ENCODE data around the gene FAM3A.

DNA sequence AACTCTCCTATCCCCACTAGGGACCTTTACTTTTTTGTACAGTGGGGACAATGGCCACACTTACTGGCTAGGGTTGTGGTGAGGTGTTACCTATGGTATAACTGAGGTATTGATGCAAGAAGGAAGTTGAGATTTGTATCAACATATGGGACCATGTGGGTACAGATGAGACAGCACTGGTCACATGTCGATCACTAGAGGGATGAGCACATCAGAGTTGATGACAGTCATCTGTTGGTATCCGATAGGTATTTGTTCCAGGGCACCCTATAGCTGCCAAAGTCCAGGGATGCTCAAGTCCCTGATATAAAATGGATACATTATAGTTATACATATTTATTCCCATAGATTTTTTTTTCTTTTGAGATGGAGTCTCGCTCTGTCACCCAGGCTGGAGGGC, 13.0 kb downstream of the FAM3A start:
- TF ChIP-seq, protein P1, sequence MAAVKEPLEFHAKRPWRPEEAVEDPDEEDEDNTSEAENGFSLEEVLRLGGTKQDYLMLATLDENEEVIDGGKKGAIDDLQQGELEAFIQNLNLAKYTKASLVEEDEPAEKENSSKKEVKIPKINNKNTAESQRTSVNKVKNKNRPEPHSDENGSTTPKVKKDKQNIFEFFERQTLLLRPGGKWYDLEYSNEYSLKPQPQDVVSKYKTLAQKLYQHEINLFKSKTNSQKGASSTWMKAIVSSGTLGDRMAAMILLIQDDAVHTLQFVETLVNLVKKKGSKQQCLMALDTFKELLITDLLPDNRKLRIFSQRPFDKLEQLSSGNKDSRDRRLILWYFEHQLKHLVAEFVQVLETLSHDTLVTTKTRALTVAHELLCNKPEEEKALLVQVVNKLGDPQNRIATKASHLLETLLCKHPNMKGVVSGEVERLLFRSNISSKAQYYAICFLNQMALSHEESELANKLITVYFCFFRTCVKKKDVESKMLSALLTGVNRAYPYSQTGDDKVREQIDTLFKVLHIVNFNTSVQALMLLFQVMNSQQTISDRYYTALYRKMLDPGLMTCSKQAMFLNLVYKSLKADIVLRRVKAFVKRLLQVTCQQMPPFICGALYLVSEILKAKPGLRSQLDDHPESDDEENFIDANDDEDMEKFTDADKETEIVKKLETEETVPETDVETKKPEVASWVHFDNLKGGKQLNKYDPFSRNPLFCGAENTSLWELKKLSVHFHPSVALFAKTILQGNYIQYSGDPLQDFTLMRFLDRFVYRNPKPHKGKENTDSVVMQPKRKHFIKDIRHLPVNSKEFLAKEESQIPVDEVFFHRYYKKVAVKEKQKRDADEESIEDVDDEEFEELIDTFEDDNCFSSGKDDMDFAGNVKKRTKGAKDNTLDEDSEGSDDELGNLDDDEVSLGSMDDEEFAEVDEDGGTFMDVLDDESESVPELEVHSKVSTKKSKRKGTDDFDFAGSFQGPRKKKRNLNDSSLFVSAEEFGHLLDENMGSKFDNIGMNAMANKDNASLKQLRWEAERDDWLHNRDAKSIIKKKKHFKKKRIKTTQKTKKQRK (IDR thresholded peaks at IDR 0.05; ENCODE audit: borderline replicate concordance, low read depth, low read length) = no peak
- TF ChIP-seq RUNX1 (IDR thresholded peaks at IDR 0.05; ENCODE audit: low read depth) = no peak
